ENCODE results near the gene PRKCE.
"Not testable (repeated sequence)": the region's sequence is repeated elsewhere in the genome, so short reads cannot be mapped to it uniquely, and the experiment has no call there.

The PRKCE gene

GRCh38 chr2:45871025-45871424 is 219.6 kb downstream of the PRKCE start:
- DNase-seq = no peak

- DNase-seq = no peak
These were observed 220.1 kb downstream of the PRKCE start for GRCh38 chr2:45871541-45871940.

- DNase-seq = no peak
These were observed 220.7 kb downstream of the PRKCE start for GRCh38 chr2:45872211-45872610.

GRCh38 chr2:45874344-45874743 is 222.9 kb downstream of the PRKCE start:
- no peak for DNase-seq

GRCh38 chr2:45876611-45877010 is 225.1 kb downstream of the PRKCE start:
- no peak for DNase-seq

GRCh38 chr2:45879406-45879805 is 227.9 kb downstream of the PRKCE start:
- DNase-seq = no peak

GRCh38 chr2:45879936-45880335 is 228.5 kb downstream of the PRKCE start:
- no peak for DNase-seq

- no peak for DNase-seq
These were observed 230.6 kb downstream of the PRKCE start for GRCh38 chr2:45881970-45882581.

- no peak for DNase-seq
These were observed 231.5 kb downstream of the PRKCE start for GRCh38 chr2:45882707-45883602.

- DNase-seq = no peak
These were observed 232.1 kb downstream of the PRKCE start for GRCh38 chr2:45883603-45884000.

- DNase-seq = no peak
These were observed 232.7 kb downstream of the PRKCE start for GRCh38 chr2:45884126-45884525.

- no peak for DNase-seq
These were observed 233.7 kb downstream of the PRKCE start for GRCh38 chr2:45885171-45885621.

- DNase-seq = no peak
These were observed 234.7 kb downstream of the PRKCE start for GRCh38 chr2:45886171-45886663.

GRCh38 chr2:45888167-45888566 is 236.7 kb downstream of the PRKCE start:
- no peak for DNase-seq

GRCh38 chr2:45888641-45889040 is 237.2 kb downstream of the PRKCE start:
- no peak for DNase-seq

GRCh38 chr2:45889053-45889452 is 237.6 kb downstream of the PRKCE start:
- no peak for DNase-seq

GRCh38 chr2:45889620-45890370 is 238.3 kb downstream of the PRKCE start:
- no peak for DNase-seq

GRCh38 chr2:45890371-45890646 is 238.8 kb downstream of the PRKCE start:
- DNase-seq = not testable (repeated sequence)

- DNase-seq = no peak
These were observed 239.3 kb downstream of the PRKCE start for GRCh38 chr2:45890819-45891218.

GRCh38 chr2:45891719-45892424 is 240.4 kb downstream of the PRKCE start:
- DNase-seq = no peak

- no peak for DNase-seq
These were observed 240.9 kb downstream of the PRKCE start for GRCh38 chr2:45892425-45892745.

- DNase-seq = no peak
These were observed 241.3 kb downstream of the PRKCE start for GRCh38 chr2:45892757-45893156.

- DNase-seq = no peak
These were observed 242.7 kb downstream of the PRKCE start for GRCh38 chr2:45894211-45894610.
